A549 (cell line): ENCODE measurements around the gene BANK1. TPM values are rescaled to one million over a fixed set of nuclear protein-coding genes. Genes with fewer than 3 reads are reported as not detected.

Experiments used
- ATAC-seq, 2 experiments: fragments of 200-7000 bp in 1 of 2; fragments of >200 bp in 1 of 2; cut with Nextera tagmentation in 1 of 2; cut with Tn5 transposase in 1 of 2; 3 replicates each; pipeline versions ENCODE4 v1.8.0 to v1.9.1; 2018 to 2020; ENCODE audit warnings: mild to moderate bottlenecking in 1 of 2, moderate library complexity in 1 of 2
- CTCF ChIA-PET: fragments of 300-600 bp; sonication (Branson Sonifier 250); formaldehyde crosslinking; extraction: SDS; loops from one replicate; lab custom pipeline; 2021; ENCODE audit warnings: antibody characterized with exemption, inconsistent platforms; lab: Yijun Ruan, JAX
- POLR2A ChIA-PET: fragments of 350-600 bp; formaldehyde crosslinking; extraction: SDS; loops from one replicate; lab custom pipeline; 2021; ENCODE audit warnings: antibody characterized with exemption, inconsistent platforms; lab: Yijun Ruan, JAX
- DNase-seq, 2 experiments: peaks; one replicate each; pipeline versions ENCODE4 v3.0.0 to v3.0.0-alpha.2; 2011 to 2016; ENCODE audit warnings: low read depth in 1 of 2, low spot score in 1 of 2
- FAIRE-seq: peaks from 2 replicates; lab custom pipeline; 2011; peaks lifted over from hg19 to GRCh38; lab: Jason Lieb, UNC
- H3K27ac ChIP-seq, 2 experiments: fragments of >200 bp; sonication (Bioruptor Twin); formaldehyde crosslinking; 3 replicates each; pipeline ENCODE4 v1.5.1; 2016 to 2017
- H3K4me1 ChIP-seq: fragments of >200 bp; sonication (Bioruptor Twin); formaldehyde crosslinking; 3 replicates; pipeline ENCODE4 v1.6.1; 2016
- H3K4me2 ChIP-seq: fragments of >200 bp; sonication (Bioruptor Twin); formaldehyde crosslinking; 3 replicates; pipeline ENCODE4 v1.6.1; 2016
- H3K4me3 ChIP-seq: fragments of >200 bp; sonication (Bioruptor Twin); formaldehyde crosslinking; 3 replicates; pipeline ENCODE4 v1.5.1; 2016
- H3K9me3 ChIP-seq: fragments of >200 bp; sonication (Bioruptor Twin); formaldehyde crosslinking; 3 replicates; pipeline ENCODE4 v1.6.1; 2016
- ATOH8 ChIP-seq: fragments of 250-450 bp; sonication (Bioruptor Pico); IDR thresholded peaks from 2 replicates; pipeline ENCODE4 v1.5.0; 2020; ENCODE audit warnings: low read depth, mild to moderate bottlenecking, moderate library complexity
- CBX2 ChIP-seq: fragments of 200-600 bp; sonication (generic); IDR thresholded peaks from 2 replicates; pipeline ENCODE4 v1.6.1; 2016; ENCODE audit warnings: low read depth, mild to moderate bottlenecking, borderline replicate concordance
- CHD2 ChIP-seq: fragments of 150-350 bp; IDR thresholded peaks from 2 replicates; pipeline ENCODE4 v1.6.1; 2014; ENCODE audit warnings: low read length; ENCODE audit not compliant: partially characterized antibody
- CTCF ChIP-seq: fragments of >200 bp; sonication (Bioruptor Twin); formaldehyde crosslinking; IDR thresholded peaks from 3 replicates; pipeline ENCODE4 v1.5.1; 2016
- E2F6 ChIP-seq: IDR thresholded peaks from 2 replicates; pipeline ENCODE4 v1.6.1; 2012; ENCODE audit warnings: low read depth, borderline replicate concordance
- EP300 ChIP-seq, 2 experiments: fragments of >200 bp; sonication (Bioruptor Twin); formaldehyde crosslinking; IDR thresholded peaks; 2 replicates in 1 of 2; 3 replicates in 1 of 2; pipeline ENCODE4 v1.6.1; 2016 to 2017
- FOSB ChIP-seq: fragments of 250-450 bp; sonication (Bioruptor Pico); IDR thresholded peaks from 2 replicates; pipeline ENCODE4 v1.5.0; 2020; ENCODE audit warnings: mild to moderate bottlenecking, moderate library complexity
- FOXS1 ChIP-seq: fragments of 250-450 bp; sonication (Bioruptor Pico); IDR thresholded peaks from 2 replicates; pipeline ENCODE4 v1.5.0; 2020; ENCODE audit warnings: mild to moderate bottlenecking, moderate library complexity
- GATA3 ChIP-seq: IDR thresholded peaks from 2 replicates; pipeline ENCODE4 v1.6.1; 2012; ENCODE audit warnings: borderline replicate concordance
- HDAC2 ChIP-seq: fragments of 200-600 bp; sonication (generic); IDR thresholded peaks from 2 replicates; pipeline ENCODE4 v1.6.1; 2016
- HMGXB4 ChIP-seq: fragments of 250-450 bp; sonication (Bioruptor Pico); IDR thresholded peaks from 2 replicates; pipeline ENCODE4 v1.5.0; 2021; ENCODE audit warnings: mild to moderate bottlenecking, moderate library complexity, borderline replicate concordance
- JUN ChIP-seq, 2 experiments: fragments of >200 bp; sonication (Bioruptor Twin); formaldehyde crosslinking; IDR thresholded peaks; 2 replicates in 1 of 2; 3 replicates in 1 of 2; pipeline ENCODE4 v1.6.1; 2016 to 2017
- KDM1A ChIP-seq: fragments of 200-600 bp; sonication (generic); IDR thresholded peaks from 2 replicates; pipeline ENCODE4 v1.6.1; 2016; ENCODE audit warnings: low read depth, mild to moderate bottlenecking
- MAFK ChIP-seq: fragments of 450-650 bp; IDR thresholded peaks from 2 replicates; pipeline ENCODE4 v1.6.1; 2014; ENCODE audit not compliant: partially characterized antibody
- NPAS2 ChIP-seq: fragments of 250-450 bp; sonication (Bioruptor Pico); IDR thresholded peaks from 2 replicates; pipeline ENCODE4 v1.8.0; 2022; ENCODE audit warnings: mild to moderate bottlenecking, moderate library complexity, borderline replicate concordance
- RARB ChIP-seq: fragments of 250-450 bp; sonication (Bioruptor Pico); IDR thresholded peaks from 2 replicates; pipeline ENCODE4 v1.8.0; 2021; ENCODE audit warnings: mild to moderate bottlenecking, moderate library complexity
- SREBF2 ChIP-seq: fragments of 450-650 bp; IDR thresholded peaks from 2 replicates; pipeline ENCODE4 v1.6.1; 2014; ENCODE audit warnings: mild to moderate bottlenecking, moderate library complexity
- TP53 ChIP-seq: fragments of 250-450 bp; sonication (Bioruptor Pico); IDR thresholded peaks from 2 replicates; pipeline ENCODE4 v1.5.0; 2021; ENCODE audit warnings: mild to moderate bottlenecking, moderate library complexity
- ZFP36 ChIP-seq: fragments of 450-650 bp; IDR thresholded peaks from 2 replicates; pipeline ENCODE4 v1.6.1; 2014; ENCODE audit warnings: borderline replicate concordance; ENCODE audit not compliant: partially characterized antibody
- ZNF302 ChIP-seq: fragments of 250-450 bp; sonication (Bioruptor Pico); IDR thresholded peaks from 2 replicates; pipeline ENCODE4 v1.9.0; 2021; ENCODE audit warnings: inconsistent platforms, mild to moderate bottlenecking, moderate library complexity
- ZSCAN20 ChIP-seq: fragments of 250-450 bp; sonication (Bioruptor Pico); IDR thresholded peaks from 2 replicates; pipeline ENCODE4 v1.8.0; 2022; ENCODE audit warnings: mild to moderate bottlenecking, moderate library complexity
- WGBS: methylation state at CpG from one replicate; pipeline ENCODE4 v1.1.6; 2017; ENCODE audit errors: missing lambda C conversion rate; 5-methylcytosine and 5-hydroxymethylcytosine counted together
- polyA plus RNA-seq, 4 experiments: library from polyadenylated mRNA; depleted of rRNA in 3 of 4; stranded (reverse); fragments of >200 nt; fragmentation: RNase III in 1 of 4; extraction: RNeasy Plus Mini Kit Qiagen cat#74134 plus additional on column Dnase treatment in 1 of 4; gene quantifications; 2 replicates in 3 of 4; 3 replicates in 1 of 4; pipeline ENCODE4 v1.2.3, GENCODE V29; 2011 to 2017

The BANK1 gene
- polyA plus RNA-seq, 2 of the 4 experiments (the other 2 are of a cell fraction) = 2.8 to 6.1 TPM

GRCh38 chr4:101972791-101973190, 182.3 kb downstream of the BANK1 start:
- ChIA-PET CTCF (interaction anchor here (1.0 kb wide), 1 partner anchor 13 kb away, joined by 3 read pairs; no protein-coding TSS in a partner anchor), POLR2A (no interaction called here)
- DNase-seq (no peak), FAIRE-seq (no peak), ATAC-seq (no peak)
- no peak overlapping the region for H3K4me3 ChIP-seq
- H3K4me2 ChIP-seq = peak overlapping the region; percentile 38; the same call in 1 of the 3 replicates
- H3K27ac ChIP-seq = peak overlapping the region; percentile 52 to 63; a peak in 5 of 6 replicates
- no peaks in the 10 kb centered on the region for H3K9me3 ChIP-seq
- peaks cover 77% of the 10 kb centered on the region for H3K4me1 ChIP-seq
- WGBS = 63% methylated on average over 2 of the region's 2 CpGs
- TF ChIP-seq ZNF302 (CRISPR knock-in tag) = no peak
- TF ChIP-seq FOXS1 (CRISPR knock-in tag) = no peak
- TF ChIP-seq SREBF2 = no peak
- TF ChIP-seq ZSCAN20 (CRISPR knock-in tag) = no peak
- no peak for TF ChIP-seq NPAS2 (CRISPR knock-in tag)
- TF ChIP-seq EP300 (IDR thresholded peaks at IDR 0.05) = no peak
- TF ChIP-seq CTCF = no peak
- TF ChIP-seq HMGXB4 (CRISPR knock-in tag) = no peak
- TF ChIP-seq GATA3 = no peak
- no peak for TF ChIP-seq CBX2
- TF ChIP-seq TP53 (CRISPR knock-in tag) = no peak
- TF ChIP-seq JUN (IDR thresholded peaks at IDR 0.05) = no peak
- TF ChIP-seq E2F6 = no peak
- TF ChIP-seq HDAC2 = no peak
- TF ChIP-seq ZFP36 = no peak
- TF ChIP-seq, all 56 proteins: peak for 0

- H3K9me3 ChIP-seq = no peaks in the 10 kb centered on the region
- ATAC-seq = no peak
- 86% methylated on average over 1 of the region's 1 CpG for WGBS
- H3K4me2 ChIP-seq = peak overlapping the region; percentile 38
- ChIA-PET POLR2A (no interaction called here), CTCF (no interaction called here)
- peak overlapping the region in 1 of 2 experiments; percentile 29; a peak in 2 of 6 replicates for H3K27ac ChIP-seq
- no peak for DNase-seq
- H3K4me3 ChIP-seq = no peak overlapping the region
- no peak for FAIRE-seq
- no peak for TF ChIP-seq CHD2
- no peak for TF ChIP-seq MAFK
- no peak for TF ChIP-seq CTCF
- TF ChIP-seq KDM1A = no peak
- TF ChIP-seq FOSB = no peak
- no peak for TF ChIP-seq RARB (CRISPR knock-in tag)
- no peak for TF ChIP-seq ATOH8
- H3K4me1 ChIP-seq = peaks cover 76% of the 10 kb centered on the region
These were observed 182.8 kb downstream of the BANK1 start for GRCh38 chr4:101973361-101973760.
